ENCODE results near the gene LTC4S. TPM values are rescaled to one million over a fixed set of nuclear protein-coding genes. Genes with fewer than 3 reads are reported as not detected.
A peak's percentile ranks its signal among the peaks of the same experiment; 100 is the strongest.

Gene LTC4S
- total RNA-seq, 3 donors from 2014 or later = 3.8 to 8.8 (median 6.7) TPM

DNA sequence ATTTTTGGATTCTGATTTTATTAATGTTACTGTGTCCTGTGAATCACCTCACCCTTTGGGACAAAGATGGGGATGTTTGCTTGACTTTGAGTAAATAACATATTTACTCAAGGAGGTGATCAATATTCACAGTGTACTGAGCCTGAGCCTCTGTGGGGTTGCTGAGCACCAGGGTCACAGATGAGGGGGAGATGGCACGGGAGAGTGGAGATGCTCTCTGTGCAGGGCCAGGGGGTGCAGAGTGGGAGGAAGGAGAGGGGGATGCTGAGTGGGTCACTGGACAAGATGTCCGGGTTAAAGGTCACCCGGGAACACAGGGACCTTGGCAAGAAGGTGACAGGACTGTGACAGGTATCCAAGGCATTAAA lies 30.9 kb downstream of the LTC4S start:
- Histone ChIP-seq H3K36me3 (peaks cover 20% of the 10 kb centered on the region), H3K27me3 (no peaks in the 10 kb centered on the region), H3K9me3 (no peaks in the 10 kb centered on the region), H3K4me3 (peak overlapping the region in 1 of 3 donors; percentile 94), H3K4me1 (peaks cover 6 to 21% of the 10 kb centered on the region in 2 donors), H3K27ac (peak overlapping the region; percentile 11 to 41)
- no peak for TF ChIP-seq POLR2A (IDR thresholded peaks at IDR 0.05)
- TF ChIP-seq, protein P1, sequence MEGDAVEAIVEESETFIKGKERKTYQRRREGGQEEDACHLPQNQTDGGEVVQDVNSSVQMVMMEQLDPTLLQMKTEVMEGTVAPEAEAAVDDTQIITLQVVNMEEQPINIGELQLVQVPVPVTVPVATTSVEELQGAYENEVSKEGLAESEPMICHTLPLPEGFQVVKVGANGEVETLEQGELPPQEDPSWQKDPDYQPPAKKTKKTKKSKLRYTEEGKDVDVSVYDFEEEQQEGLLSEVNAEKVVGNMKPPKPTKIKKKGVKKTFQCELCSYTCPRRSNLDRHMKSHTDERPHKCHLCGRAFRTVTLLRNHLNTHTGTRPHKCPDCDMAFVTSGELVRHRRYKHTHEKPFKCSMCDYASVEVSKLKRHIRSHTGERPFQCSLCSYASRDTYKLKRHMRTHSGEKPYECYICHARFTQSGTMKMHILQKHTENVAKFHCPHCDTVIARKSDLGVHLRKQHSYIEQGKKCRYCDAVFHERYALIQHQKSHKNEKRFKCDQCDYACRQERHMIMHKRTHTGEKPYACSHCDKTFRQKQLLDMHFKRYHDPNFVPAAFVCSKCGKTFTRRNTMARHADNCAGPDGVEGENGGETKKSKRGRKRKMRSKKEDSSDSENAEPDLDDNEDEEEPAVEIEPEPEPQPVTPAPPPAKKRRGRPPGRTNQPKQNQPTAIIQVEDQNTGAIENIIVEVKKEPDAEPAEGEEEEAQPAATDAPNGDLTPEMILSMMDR (IDR thresholded peaks at IDR 0.05) = no peak
- no peak for TF ChIP-seq POLR2AphosphoS5 (IDR thresholded peaks at IDR 0.05)
- no peak for DNase-seq (ENCODE audit: low spot score in 2 of 2)
- intact Hi-C loops (cut with DNase I; ENCODE audit: low total_unique reads) = no loop called here

DNA sequence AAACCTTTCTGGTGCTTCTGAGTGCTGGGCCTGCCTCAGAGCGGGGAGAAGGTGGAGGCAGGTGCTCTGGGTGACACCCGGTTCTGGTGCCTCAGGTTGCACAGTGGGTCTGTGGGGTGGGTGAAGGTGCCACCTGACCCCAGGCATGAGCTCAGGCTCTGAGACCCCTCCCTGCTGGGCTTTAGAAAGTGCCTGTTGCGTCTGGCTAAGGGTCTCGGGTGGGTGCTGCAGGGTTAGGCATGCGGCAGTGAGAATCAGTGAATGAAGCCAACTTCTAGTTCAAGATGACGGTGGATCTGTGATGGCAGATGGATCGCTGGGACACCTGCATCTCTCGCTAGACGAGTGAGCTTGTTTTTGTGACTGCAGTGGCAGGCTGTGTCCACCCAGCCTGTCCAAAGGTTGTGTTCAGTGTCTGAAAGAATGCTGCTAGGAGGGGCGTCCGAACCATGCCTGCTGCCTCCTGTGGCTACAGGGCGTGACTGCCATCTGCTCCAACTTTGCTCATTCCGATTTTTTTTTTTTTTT lies 31.9 kb downstream of the LTC4S start:
- Histone ChIP-seq H3K4me1 (peaks cover 3 to 15% of the 10 kb centered on the region in 2 donors), H3K27me3 (no peaks in the 10 kb centered on the region), H3K9me3 (no peaks in the 10 kb centered on the region), H3K4me3 (peak overlapping the region in 1 of 3 donors; percentile 2), H3K36me3 (peaks cover 20% of the 10 kb centered on the region), H3K27ac (no peak overlapping the region)
- intact Hi-C loops (cut with DNase I; ENCODE audit: low total_unique reads) = no loop called here
- DNase-seq (ENCODE audit: low spot score in 2 of 2) = no peak
- TF ChIP-seq POLR2AphosphoS5 (IDR thresholded peaks at IDR 0.05) (no peak), POLR2A (IDR thresholded peaks at IDR 0.05) (no peak)
- TF ChIP-seq, protein P1 (IDR thresholded peaks at IDR 0.05) = no peak

DNA sequence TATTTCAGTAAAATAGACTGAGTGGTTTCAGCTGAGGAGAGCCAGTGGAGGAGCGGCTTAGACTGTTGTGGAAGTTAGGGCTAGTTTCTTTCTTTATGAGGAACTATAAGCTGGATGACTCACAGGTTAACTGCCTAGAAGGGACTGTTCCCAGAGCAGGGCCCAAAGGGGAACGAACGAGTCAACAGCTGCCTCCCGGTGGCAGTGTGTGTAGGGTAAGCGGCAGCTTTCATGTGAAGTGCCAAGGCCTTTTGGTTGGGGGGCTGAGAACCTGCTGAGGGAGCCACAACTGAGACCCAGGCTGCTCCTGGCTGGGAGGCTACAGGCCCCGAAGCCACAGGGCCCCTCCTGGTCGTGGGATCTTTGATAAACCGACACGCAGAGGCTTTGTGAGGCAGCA lies 33.9 kb downstream of the LTC4S start:
- Histone ChIP-seq H3K36me3 (peaks cover 28% of the 10 kb centered on the region), H3K4me1 (peaks cover 0 to 9% of the 10 kb centered on the region in 2 donors), H3K4me3 (no peak overlapping the region), H3K27me3 (no peaks in the 10 kb centered on the region), H3K27ac (no peak overlapping the region), H3K9me3 (no peaks in the 10 kb centered on the region)
- intact Hi-C loops (cut with DNase I; ENCODE audit: low total_unique reads) = no loop called here
- no peak for TF ChIP-seq POLR2AphosphoS5 (IDR thresholded peaks at IDR 0.05)
- no peak for DNase-seq (ENCODE audit: low spot score in 2 of 2)

DNA sequence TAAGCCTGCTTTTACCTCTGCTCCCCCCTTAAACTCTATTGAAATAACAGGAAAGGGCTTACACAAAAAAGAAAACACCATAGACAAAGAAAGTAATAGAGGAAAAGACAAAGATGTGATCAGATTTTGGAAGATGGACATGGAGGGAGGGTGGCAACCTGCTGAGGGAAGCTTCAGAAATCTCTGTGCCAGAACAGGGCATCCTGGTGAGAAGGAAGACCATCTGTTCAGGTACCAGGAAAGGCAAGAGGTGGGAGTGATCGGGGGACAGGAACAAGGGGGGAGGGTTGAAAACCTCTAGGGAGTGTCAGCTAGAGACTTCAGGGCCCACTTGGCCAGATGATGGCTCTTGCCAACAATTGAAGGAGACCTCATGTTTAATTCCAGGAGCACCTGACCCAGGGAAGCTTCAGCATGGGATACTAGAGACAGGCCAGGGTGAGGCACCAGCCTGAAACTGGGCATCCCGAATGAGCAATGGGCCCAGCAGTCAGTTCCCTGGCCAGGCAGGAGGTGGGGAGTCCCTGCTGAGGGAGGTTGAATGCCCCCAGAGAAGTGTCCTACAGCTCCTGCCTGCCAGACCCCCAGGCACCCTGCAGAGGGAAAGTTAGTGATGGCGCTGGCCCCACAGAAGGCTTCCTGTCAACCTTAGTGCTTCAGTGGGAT lies 35.1 kb downstream of the LTC4S start:
- Histone ChIP-seq H3K27ac (peak overlapping the region; percentile 1 to 64), H3K4me1 (peaks cover 0 to 5% of the 10 kb centered on the region in 2 donors), H3K4me3 (no peak overlapping the region), H3K9me3 (no peaks in the 10 kb centered on the region), H3K27me3 (no peaks in the 10 kb centered on the region), H3K36me3 (peaks cover 35% of the 10 kb centered on the region)
- intact Hi-C loops (cut with DNase I; ENCODE audit: low total_unique reads) = no loop called here
- no peak for DNase-seq (ENCODE audit: low spot score in 2 of 2)
- TF ChIP-seq, protein P1 (IDR thresholded peaks at IDR 0.05) = no peak
- TF ChIP-seq POLR2A (IDR thresholded peaks at IDR 0.05) (no peak), POLR2AphosphoS5 (IDR thresholded peaks at IDR 0.05) (no peak)

DNA sequence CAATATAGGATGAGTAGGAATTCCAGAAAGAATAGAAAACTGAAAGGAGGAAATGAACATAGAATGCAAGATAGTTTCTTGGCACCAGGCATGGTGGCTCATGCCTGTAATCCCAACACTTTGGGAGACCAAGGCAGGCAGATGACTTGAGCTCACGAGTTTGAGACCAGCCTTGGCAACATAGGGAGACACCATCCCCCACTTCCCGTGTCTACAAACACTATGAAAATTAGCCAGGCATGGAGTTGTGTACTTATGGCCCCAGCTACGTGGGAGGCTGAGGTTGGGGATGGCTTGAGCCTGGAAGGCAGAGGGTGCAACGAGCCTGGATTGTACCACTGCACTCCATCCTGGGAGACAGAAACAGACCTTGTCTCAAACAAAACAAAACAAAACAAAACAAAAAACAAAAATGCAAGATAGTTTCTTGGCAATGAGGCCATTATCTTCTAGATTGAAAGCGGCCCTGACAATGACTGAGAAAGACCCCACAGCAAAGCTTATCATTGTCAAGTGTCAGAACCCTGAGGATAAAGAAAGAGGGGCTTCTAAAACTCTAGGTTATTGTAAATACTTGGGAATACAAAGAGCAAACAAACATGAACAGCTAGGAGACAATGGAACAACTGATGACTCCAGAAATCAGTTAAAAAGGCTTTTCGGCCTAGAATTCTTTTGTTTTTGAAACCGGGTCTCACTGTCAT lies 36.1 kb downstream of the LTC4S start:
- no peak overlapping the region for H3K4me3 ChIP-seq
- H3K9me3 ChIP-seq = no peaks in the 10 kb centered on the region
- intact Hi-C loops (cut with DNase I; ENCODE audit: low total_unique reads) = no loop called here
- no peak overlapping the region for H3K27ac ChIP-seq
- peaks cover 27% of the 10 kb centered on the region for H3K36me3 ChIP-seq
- H3K4me1 ChIP-seq = peaks cover 0 to 5% of the 10 kb centered on the region in 2 donors
- no peaks in the 10 kb centered on the region for H3K27me3 ChIP-seq
- no peak for DNase-seq (ENCODE audit: low spot score in 2 of 2)
- no peak for TF ChIP-seq POLR2A (IDR thresholded peaks at IDR 0.05)
